Glutamatergic neuron (in vitro differentiated cells): Measurements from ENCODE around the gene C12orf56. TPM values are rescaled to one million over a fixed set of nuclear protein-coding genes. Genes with fewer than 3 reads are reported as not detected.
"Not testable (repeated sequence)": the region's sequence is repeated elsewhere in the genome, so short reads cannot be mapped to it uniquely, and the experiment has no call there.

Source experiments
- DNase-seq: peaks from one replicate; pipeline ENCODE4 v3.0.0; 2022
- H3K27ac Mint-ChIP-seq: one replicate; pipeline ENCODE4 v1.8.0; 2020; ENCODE audit warnings: mild to moderate bottlenecking, mixed read lengths, inconsistent platforms; ENCODE audit not compliant: unreplicated experiment
- H3K27me3 Mint-ChIP-seq: one replicate; pipeline ENCODE4 v1.8.0; 2020; ENCODE audit warnings: mild to moderate bottlenecking, moderate library complexity, mixed read lengths, inconsistent platforms; ENCODE audit not compliant: unreplicated experiment
- H3K36me3 Mint-ChIP-seq: one replicate; pipeline ENCODE4 v1.8.0; 2020; ENCODE audit warnings: mild to moderate bottlenecking, mixed read lengths, inconsistent platforms; ENCODE audit not compliant: unreplicated experiment
- H3K4me1 Mint-ChIP-seq: one replicate; pipeline ENCODE4 v1.8.0; 2020; ENCODE audit warnings: mild to moderate bottlenecking, low read depth, mixed read lengths, inconsistent platforms; ENCODE audit not compliant: unreplicated experiment
- H3K4me3 Mint-ChIP-seq: one replicate; pipeline ENCODE4 v1.8.0; 2020; ENCODE audit warnings: mild to moderate bottlenecking, mixed read lengths, inconsistent platforms; ENCODE audit not compliant: unreplicated experiment
- H3K9me3 Mint-ChIP-seq: one replicate; pipeline ENCODE4 v1.8.0; 2020; ENCODE audit warnings: mild to moderate bottlenecking, moderate library complexity, mixed read lengths, inconsistent platforms; ENCODE audit not compliant: unreplicated experiment
- total RNA-seq: library from RNA; stranded (reverse); fragmentation: NEBNext Ultra II Directional; extraction: Animal tissue kit (Norgen Biotek cat#: 25700); gene quantifications from one replicate; pipeline ENCODE4 v1.2.1, GENCODE V29; 2021; ENCODE audit not compliant: unreplicated experiment
- TF ChIP-seq, protein P1 (sequence below): fragments of 200-600 bp; sonication (generic); IDR thresholded peaks from one replicate; pipeline ENCODE4 v1.5.0; 2021; ENCODE audit not compliant: partially characterized antibody, unreplicated experiment

Gene C12orf56
- total RNA-seq, 1 donor from 2014 or later: 1.8 TPM

DNA sequence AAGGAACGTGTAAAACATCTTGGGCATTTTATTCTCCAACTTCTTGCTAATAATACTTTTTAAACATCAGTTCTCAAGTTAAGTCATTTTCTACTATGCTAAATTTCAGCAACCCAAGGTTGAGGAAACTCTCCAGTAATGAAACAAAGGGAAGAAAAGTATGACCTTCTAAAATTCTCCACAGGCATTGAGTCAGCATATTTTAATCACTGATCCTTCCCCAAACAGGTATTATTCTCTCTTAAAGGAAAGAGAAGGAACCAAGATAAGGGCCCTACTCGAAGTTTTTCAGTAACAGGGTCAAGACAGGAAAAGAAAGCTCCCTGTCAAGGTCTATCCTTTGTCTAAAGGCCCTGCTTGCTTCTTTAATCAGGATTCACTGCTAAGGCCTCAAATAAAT is 171.4 kb downstream of the C12orf56 start:
- Mint-ChIP-seq H3K27ac (no peak overlapping the region), H3K9me3 (peaks cover 7% of the 10 kb centered on the region), H3K4me3 (no peak overlapping the region), H3K4me1 (peaks cover 2% of the 10 kb centered on the region), H3K36me3 (no peaks in the 10 kb centered on the region), H3K27me3 (peaks cover 5% of the 10 kb centered on the region)
- DNase-seq: no peak
- TF ChIP-seq, protein P1, sequence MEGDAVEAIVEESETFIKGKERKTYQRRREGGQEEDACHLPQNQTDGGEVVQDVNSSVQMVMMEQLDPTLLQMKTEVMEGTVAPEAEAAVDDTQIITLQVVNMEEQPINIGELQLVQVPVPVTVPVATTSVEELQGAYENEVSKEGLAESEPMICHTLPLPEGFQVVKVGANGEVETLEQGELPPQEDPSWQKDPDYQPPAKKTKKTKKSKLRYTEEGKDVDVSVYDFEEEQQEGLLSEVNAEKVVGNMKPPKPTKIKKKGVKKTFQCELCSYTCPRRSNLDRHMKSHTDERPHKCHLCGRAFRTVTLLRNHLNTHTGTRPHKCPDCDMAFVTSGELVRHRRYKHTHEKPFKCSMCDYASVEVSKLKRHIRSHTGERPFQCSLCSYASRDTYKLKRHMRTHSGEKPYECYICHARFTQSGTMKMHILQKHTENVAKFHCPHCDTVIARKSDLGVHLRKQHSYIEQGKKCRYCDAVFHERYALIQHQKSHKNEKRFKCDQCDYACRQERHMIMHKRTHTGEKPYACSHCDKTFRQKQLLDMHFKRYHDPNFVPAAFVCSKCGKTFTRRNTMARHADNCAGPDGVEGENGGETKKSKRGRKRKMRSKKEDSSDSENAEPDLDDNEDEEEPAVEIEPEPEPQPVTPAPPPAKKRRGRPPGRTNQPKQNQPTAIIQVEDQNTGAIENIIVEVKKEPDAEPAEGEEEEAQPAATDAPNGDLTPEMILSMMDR: no peak

DNA sequence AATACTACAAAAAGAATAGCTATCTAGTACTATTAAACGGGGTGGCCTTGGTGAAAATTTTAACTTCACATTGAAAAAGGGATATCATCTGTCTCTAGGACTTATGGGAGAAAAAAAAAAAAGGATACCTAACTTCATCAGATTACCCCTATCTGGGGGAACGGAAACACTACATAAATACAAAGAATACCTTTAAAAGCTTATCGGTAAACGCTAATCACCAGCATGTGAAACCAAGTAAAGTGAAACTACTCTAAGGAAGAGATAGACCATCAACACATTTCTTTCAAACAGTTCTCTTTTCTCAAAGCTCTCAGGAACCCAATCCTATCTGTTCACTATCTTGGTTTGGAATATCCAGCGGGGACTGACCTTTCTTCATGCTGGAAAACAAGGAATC is 172.0 kb downstream of the C12orf56 start:
- H3K27me3 Mint-ChIP-seq: peaks cover 5% of the 10 kb centered on the region

DNA sequence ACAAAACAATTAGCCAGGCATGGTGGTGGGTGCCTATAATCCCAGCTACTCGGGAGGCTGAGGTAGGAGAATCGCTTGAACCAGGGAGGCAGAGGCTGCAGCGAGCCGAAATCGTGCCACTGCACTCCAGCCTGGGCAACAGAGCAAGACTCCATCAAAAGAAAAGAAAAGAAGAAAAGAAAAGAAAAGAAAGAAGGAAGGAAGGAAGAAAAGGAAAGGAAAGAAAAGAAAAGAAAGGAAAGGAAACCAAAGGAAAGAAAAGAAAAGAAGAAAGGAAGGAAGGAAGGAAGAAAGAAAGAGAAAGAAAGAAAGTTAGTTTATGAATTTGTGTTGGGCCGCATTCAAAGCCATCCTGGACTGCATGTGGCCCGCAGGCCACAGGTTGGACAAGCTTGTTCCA is 172.9 kb downstream of the C12orf56 start:
- not testable (repeated sequence) for H3K9me3 Mint-ChIP-seq, H3K27me3 Mint-ChIP-seq, H3K4me1 Mint-ChIP-seq, H3K4me3 Mint-ChIP-seq, H3K36me3 Mint-ChIP-seq, DNase-seq, H3K27ac Mint-ChIP-seq

More for the DNA sequence above, 172.0 kb downstream of the C12orf56 start:
- DNase-seq: no peak
- TF ChIP-seq, protein P1: no peak
- no peak overlapping the region for H3K27ac Mint-ChIP-seq
- H3K4me1 Mint-ChIP-seq: peaks cover 2% of the 10 kb centered on the region
- peaks cover 7% of the 10 kb centered on the region for H3K9me3 Mint-ChIP-seq
- no peaks in the 10 kb centered on the region for H3K36me3 Mint-ChIP-seq
- H3K4me3 Mint-ChIP-seq: no peak overlapping the region

DNA sequence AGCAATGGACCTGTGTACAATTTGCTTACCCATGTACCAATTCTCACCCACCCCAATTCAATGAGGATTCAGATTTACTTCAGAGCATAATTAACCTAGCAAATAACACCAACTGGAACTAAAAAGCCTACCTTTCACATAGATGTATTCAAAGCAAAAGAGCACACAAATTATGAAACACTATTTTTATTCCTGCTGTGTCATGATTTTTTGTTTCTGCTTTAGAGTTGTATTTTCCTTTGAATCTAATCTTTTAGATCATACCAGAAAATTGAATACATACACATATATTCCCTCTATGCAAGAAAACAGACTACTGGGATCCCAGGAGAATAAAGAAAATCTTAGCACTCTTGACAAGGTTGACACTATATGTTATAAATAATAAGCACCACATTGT is 174.3 kb downstream of the C12orf56 start:
- no peaks in the 10 kb centered on the region for H3K36me3 Mint-ChIP-seq
- no peaks in the 10 kb centered on the region for H3K27me3 Mint-ChIP-seq
- H3K4me3 Mint-ChIP-seq: no peak overlapping the region
- H3K27ac Mint-ChIP-seq: no peak overlapping the region
- no peaks in the 10 kb centered on the region for H3K9me3 Mint-ChIP-seq
- no peak for DNase-seq
- TF ChIP-seq, protein P1: no peak
- H3K4me1 Mint-ChIP-seq: no peaks in the 10 kb centered on the region

Other genes with a start within 250 kb of the C12orf56 start
- 3.4 TPM for gene KICS2, start 168.5 kb downstream of the C12orf56 start, total RNA-seq
- 108 TPM for gene XPOT, start 13.6 kb upstream of the C12orf56 start, total RNA-seq
- gene TBK1, start 61.4 kb upstream of the C12orf56 start, total RNA-seq: 15.8 TPM
- gene RASSF3, start 219.7 kb upstream of the C12orf56 start, total RNA-seq: 28.2 TPM